ENCODE measurements around the gene P2RX4. TPM values are rescaled to one million over a fixed set of nuclear protein-coding genes. Genes with fewer than 3 reads are reported as not detected.

Gene P2RX4
- total and polyA plus RNA-seq, 2 of the 8 experiments (the other 6 are each of a cell fraction or from before 2014, with no cell fraction given), result 9.5 to 12.2 TPM

- TF ChIP-seq TCF12 (IDR thresholded peaks at IDR 0.05; ENCODE audit: low read depth, low read length) (no peak), BACH1 (IDR thresholded peaks at IDR 0.05; ENCODE audit: low read length) (no peak), EZH2 (IDR thresholded peaks at IDR 0.05; ENCODE audit: low read depth, low read length, severe bottlenecking) (no peak), FOSL1 (IDR thresholded peaks at IDR 0.05; ENCODE audit: insufficient read depth, low read depth, low read length) (no peak), BCL11A (IDR thresholded peaks at IDR 0.05; ENCODE audit: low read depth in 2 of 2, low read length in 2 of 2) (no peak)
Measured at GRCh38 chr12:121227294-121227693, 17.4 kb downstream of the P2RX4 start (continued).
